HG02759 (cell line): ENCODE measurements around the gene RARRES2.
A peak's percentile ranks its signal among the peaks of the same experiment; 100 is the strongest.

Source experiments
- ATAC-seq: cut with Tn5 transposase; IDR thresholded peaks from one replicate; pipeline ENCODE4 v1.9.1; 2021; ENCODE audit warnings: mild to moderate bottlenecking, moderate library complexity; ENCODE audit not compliant: unreplicated experiment

RARRES2 gene

GRCh38 chr7:150377196-150377595 is 35.8 kb upstream of the RARRES2 start:
- ATAC-seq = no peak

- ATAC-seq = no peak
Observed at GRCh38 chr7:150376560-150376959, 35.1 kb upstream of the RARRES2 start.

GRCh38 chr7:150375662-150376521 is 34.5 kb upstream of the RARRES2 start:
- ATAC-seq = peak; percentile 25

- no peak for ATAC-seq
Observed at GRCh38 chr7:150374472-150374871, 33.0 kb upstream of the RARRES2 start.

GRCh38 chr7:150374026-150374425 is 32.6 kb upstream of the RARRES2 start:
- ATAC-seq = no peak

GRCh38 chr7:150373049-150373801 is 31.8 kb upstream of the RARRES2 start:
- ATAC-seq = no peak

- no peak for ATAC-seq
Observed at GRCh38 chr7:150372271-150373048, 31.0 kb upstream of the RARRES2 start.

- ATAC-seq = no peak
Observed at GRCh38 chr7:150371996-150372270, 30.5 kb upstream of the RARRES2 start.

- ATAC-seq = no peak
Observed at GRCh38 chr7:150371131-150371995, 29.9 kb upstream of the RARRES2 start.

- ATAC-seq = no peak
Observed at GRCh38 chr7:150370612-150371071, 29.2 kb upstream of the RARRES2 start.

- no peak for ATAC-seq
Observed at GRCh38 chr7:150369748-150370501, 28.5 kb upstream of the RARRES2 start.

GRCh38 chr7:150368884-150369747 is 27.7 kb upstream of the RARRES2 start:
- peak; percentile 28 for ATAC-seq

GRCh38 chr7:150368096-150368883 is 26.9 kb upstream of the RARRES2 start, which contains the start of gene REPIN1:
Gene REPIN1 (plus strand): TSS chr7:150368822. CDS start chr7:150369712, 890 bp downstream.
- ATAC-seq = peak; percentile 67

GRCh38 chr7:150367677-150368095 is 26.3 kb upstream of the RARRES2 start:
- no peak for ATAC-seq

GRCh38 chr7:150365673-150366398 is 24.4 kb upstream of the RARRES2 start:
- ATAC-seq = no peak

- ATAC-seq = no peak
Observed at GRCh38 chr7:150365194-150365593, 23.8 kb upstream of the RARRES2 start.

- ATAC-seq = peak; percentile 22
Observed at GRCh38 chr7:150363872-150364271, 22.4 kb upstream of the RARRES2 start.
